Activated T-helper 1 cell treated with anti-CD3 and anti-CD28 coated beads, Interleukin-12 subunit alpha, Interleukin-12 subunit beta, Interleukin-2, Interleukin-4 antibody, amounts not matched to agents 30 ng/mL and 10 ng/mL and 1 ng/mL, durations not matched to agents 14 hours and 24 hours and 36 hours (primary cell): ENCODE results near the gene NSD1. TPM values are rescaled to one million over a fixed set of nuclear protein-coding genes. Genes with fewer than 3 reads are reported as not detected.

Experiments
- DNase-seq: peaks from one replicate; pipeline ENCODE4 v3.0.0; 2021; ENCODE audit warnings: low spot score
- H3K27ac Mint-ChIP-seq: one replicate; pipeline ENCODE4 v1.8.0; 2021; ENCODE audit warnings: mild to moderate bottlenecking, mixed read lengths
- H3K27me3 Mint-ChIP-seq: one replicate; pipeline ENCODE4 v1.8.0; 2022; ENCODE audit warnings: mild to moderate bottlenecking, moderate library complexity, mixed read lengths; ENCODE audit not compliant: insufficient read depth
- H3K36me3 Mint-ChIP-seq: one replicate; pipeline ENCODE4 v1.8.0; 2021; ENCODE audit warnings: low read depth, mixed read lengths
- H3K4me1 Mint-ChIP-seq: one replicate; pipeline ENCODE4 v1.8.0; 2021; ENCODE audit warnings: low read depth, mixed read lengths
- H3K4me3 Mint-ChIP-seq: one replicate; pipeline ENCODE4 v1.8.0; 2021; ENCODE audit warnings: mild to moderate bottlenecking, moderate library complexity, mixed read lengths
- H3K9me3 Mint-ChIP-seq: one replicate; pipeline ENCODE4 v1.8.0; 2021; ENCODE audit warnings: mixed read lengths
- intact Hi-C: fragments of 100-400 bp; cut with micrococcal nuclease; formaldehyde crosslinking; loops from one replicate; pipeline ENCODE4 v1.15.1; 2024
- total RNA-seq: library from RNA; stranded (reverse); gene quantifications from 2 replicates; pipeline ENCODE4 v1.2.3, GENCODE V29; 2022

The NSD1 gene
- total RNA-seq, 1 donor from 2014 or later = 108 TPM

GRCh38 chr5:177178733-177179304, 45.2 kb downstream of the NSD1 start:
- intact Hi-C loops = no loop called here
- Mint-ChIP-seq H3K4me3 (no peak overlapping the region), H3K36me3 (peaks cover 15% of the 10 kb centered on the region), H3K27ac (no peak overlapping the region), H3K9me3 (no peaks in the 10 kb centered on the region), H3K4me1 (peaks cover 10% of the 10 kb centered on the region), H3K27me3 (no peaks in the 10 kb centered on the region)
- no peak for DNase-seq

GRCh38 chr5:177179431-177179830, 45.9 kb downstream of the NSD1 start:
- peaks cover 13% of the 10 kb centered on the region for H3K4me1 Mint-ChIP-seq
- no peaks in the 10 kb centered on the region for H3K27me3 Mint-ChIP-seq
- no peak overlapping the region for H3K27ac Mint-ChIP-seq
- intact Hi-C loops = no loop called here
- peaks cover 16% of the 10 kb centered on the region for H3K36me3 Mint-ChIP-seq
- no peak for DNase-seq
- no peaks in the 10 kb centered on the region for H3K9me3 Mint-ChIP-seq
- H3K4me3 Mint-ChIP-seq = no peak overlapping the region

- intact Hi-C loops = no loop called here
- no peak for DNase-seq
- Mint-ChIP-seq H3K36me3 (peaks cover 14% of the 10 kb centered on the region), H3K27me3 (no peaks in the 10 kb centered on the region), H3K9me3 (no peaks in the 10 kb centered on the region), H3K4me3 (no peak overlapping the region), H3K27ac (no peak overlapping the region), H3K4me1 (peaks cover 19% of the 10 kb centered on the region)
Measured at GRCh38 chr5:177183142-177183541, 49.6 kb downstream of the NSD1 start.

GRCh38 chr5:177183766-177184360, 50.3 kb downstream of the NSD1 start:
- H3K9me3 Mint-ChIP-seq = no peaks in the 10 kb centered on the region
- peaks cover 10% of the 10 kb centered on the region for H3K36me3 Mint-ChIP-seq
- peaks cover 15% of the 10 kb centered on the region for H3K4me1 Mint-ChIP-seq

GRCh38 chr5:177185993-177186392, 52.4 kb downstream of the NSD1 start:
- Mint-ChIP-seq H3K4me1 (peaks cover 12% of the 10 kb centered on the region), H3K36me3 (peaks cover 8% of the 10 kb centered on the region), H3K4me3 (no peak overlapping the region), H3K9me3 (no peaks in the 10 kb centered on the region), H3K27ac (no peak overlapping the region), H3K27me3 (no peaks in the 10 kb centered on the region)
- DNase-seq = no peak
- intact Hi-C loops = loop anchor here (5.0 kb wide), 1 partner anchor 49 kb away; no protein-coding TSS in a partner anchor

More at GRCh38 chr5:177183766-177184360, 50.3 kb downstream of the NSD1 start:
- Mint-ChIP-seq H3K27ac (no peak overlapping the region), H3K27me3 (no peaks in the 10 kb centered on the region), H3K4me3 (no peak overlapping the region)
- intact Hi-C loops = no loop called here
- no peak for DNase-seq

- H3K4me1 Mint-ChIP-seq = peaks cover 12% of the 10 kb centered on the region
- H3K27ac Mint-ChIP-seq = no peak overlapping the region
- intact Hi-C loops = loop anchor here (5.0 kb wide), 1 partner anchor 49 kb away; no protein-coding TSS in a partner anchor
Measured at GRCh38 chr5:177186645-177187044, 53.1 kb downstream of the NSD1 start.

GRCh38 chr5:177188775-177189174, 55.2 kb downstream of the NSD1 start:
- peaks cover 9% of the 10 kb centered on the region for H3K4me1 Mint-ChIP-seq
- H3K36me3 Mint-ChIP-seq = peaks cover 5% of the 10 kb centered on the region
- no peak for DNase-seq
- H3K9me3 Mint-ChIP-seq = no peaks in the 10 kb centered on the region
- no peaks in the 10 kb centered on the region for H3K27me3 Mint-ChIP-seq
- intact Hi-C loops = loop anchor here (5.0 kb wide), 1 partner anchor 51 kb away; no protein-coding TSS in a partner anchor
- no peak overlapping the region for H3K4me3 Mint-ChIP-seq
- H3K27ac Mint-ChIP-seq = no peak overlapping the region

More at GRCh38 chr5:177186645-177187044, 53.1 kb downstream of the NSD1 start:
- DNase-seq = no peak
- Mint-ChIP-seq H3K27me3 (no peaks in the 10 kb centered on the region), H3K4me3 (no peak overlapping the region), H3K9me3 (no peaks in the 10 kb centered on the region), H3K36me3 (peaks cover 7% of the 10 kb centered on the region)

GRCh38 chr5:177189416-177189815, 55.8 kb downstream of the NSD1 start:
- no peaks in the 10 kb centered on the region for H3K27me3 Mint-ChIP-seq
- intact Hi-C loops = loop anchor here (5.0 kb wide), 1 partner anchor 52 kb away; no protein-coding TSS in a partner anchor
- peaks cover 6% of the 10 kb centered on the region for H3K4me1 Mint-ChIP-seq
- H3K27ac Mint-ChIP-seq = no peak overlapping the region
- H3K4me3 Mint-ChIP-seq = no peak overlapping the region
- no peak for DNase-seq
- H3K36me3 Mint-ChIP-seq = peaks cover 4% of the 10 kb centered on the region
- H3K9me3 Mint-ChIP-seq = no peaks in the 10 kb centered on the region

GRCh38 chr5:177189965-177190364, 56.4 kb downstream of the NSD1 start:
- Mint-ChIP-seq H3K36me3 (peaks cover 2% of the 10 kb centered on the region), H3K27me3 (no peaks in the 10 kb centered on the region), H3K27ac (no peak overlapping the region), H3K9me3 (no peaks in the 10 kb centered on the region), H3K4me3 (no peak overlapping the region), H3K4me1 (peaks cover under 1% of the 10 kb centered on the region)
- intact Hi-C loops = loop anchor here (5.0 kb wide), 1 partner anchor 53 kb away; no protein-coding TSS in a partner anchor
- no peak for DNase-seq

GRCh38 chr5:177194268-177194667, 60.7 kb downstream of the NSD1 start:
- peaks cover 9% of the 10 kb centered on the region for H3K4me1 Mint-ChIP-seq
- peaks cover 20% of the 10 kb centered on the region for H3K36me3 Mint-ChIP-seq
- intact Hi-C loops = no loop called here
- H3K4me3 Mint-ChIP-seq = no peak overlapping the region
- H3K9me3 Mint-ChIP-seq = no peaks in the 10 kb centered on the region
- H3K27ac Mint-ChIP-seq = no peak overlapping the region
- no peaks in the 10 kb centered on the region for H3K27me3 Mint-ChIP-seq
- no peak for DNase-seq

- H3K36me3 Mint-ChIP-seq = peaks cover 23% of the 10 kb centered on the region
- intact Hi-C loops = no loop called here
- no peak overlapping the region for H3K4me3 Mint-ChIP-seq
- no peaks in the 10 kb centered on the region for H3K9me3 Mint-ChIP-seq
- H3K4me1 Mint-ChIP-seq = peaks cover 12% of the 10 kb centered on the region
- DNase-seq = no peak
- H3K27ac Mint-ChIP-seq = no peak overlapping the region
- H3K27me3 Mint-ChIP-seq = no peaks in the 10 kb centered on the region
Measured at GRCh38 chr5:177195307-177195952, 61.9 kb downstream of the NSD1 start.

GRCh38 chr5:177198738-177199137, 65.2 kb downstream of the NSD1 start:
- Mint-ChIP-seq H3K4me3 (no peak overlapping the region), H3K27me3 (no peaks in the 10 kb centered on the region), H3K36me3 (peaks cover 28% of the 10 kb centered on the region), H3K4me1 (peaks cover 21% of the 10 kb centered on the region), H3K27ac (peak overlapping the region; percentile 0), H3K9me3 (no peaks in the 10 kb centered on the region)
- intact Hi-C loops = no loop called here
- DNase-seq = no peak

GRCh38 chr5:177204281-177204680, 70.7 kb downstream of the NSD1 start:
- H3K27ac Mint-ChIP-seq = no peak overlapping the region

More at GRCh38 chr5:177204281-177204680, 70.7 kb downstream of the NSD1 start:
- Mint-ChIP-seq H3K9me3 (no peaks in the 10 kb centered on the region), H3K27me3 (no peaks in the 10 kb centered on the region), H3K4me1 (peaks cover 12% of the 10 kb centered on the region), H3K36me3 (peaks cover 17% of the 10 kb centered on the region), H3K4me3 (no peak overlapping the region)
- intact Hi-C loops = no loop called here
- no peak for DNase-seq
